Mesenchymal stem cell (in vitro differentiated cells and primary cell): ENCODE results near the gene SAMD11.

Experiments
- DNase-seq: peaks from one replicate; pipeline ENCODE4 v3.0.0-alpha.2; 2013
- H2AFZ ChIP-seq: one replicate; pipeline ENCODE4 v1.6.1; 2013; ENCODE audit warnings: low read depth, mild to moderate bottlenecking, control low read depth, inconsistent platforms, low read length, moderate library complexity
- H2AK5ac ChIP-seq: 2 replicates; pipeline ENCODE4 v1.6.1; 2013; ENCODE audit warnings: low read length, moderate library complexity, mild to moderate bottlenecking, inconsistent platforms; ENCODE audit not compliant: severe bottlenecking
- H2BK120ac ChIP-seq: one replicate; pipeline ENCODE4 v1.6.1; 2013; ENCODE audit warnings: low read depth, mild to moderate bottlenecking, inconsistent platforms, low read length, moderate library complexity
- H2BK12ac ChIP-seq, 2 experiments: one replicate each; pipeline ENCODE4 v1.6.1; 2013; ENCODE audit warnings: inconsistent platforms in 2 of 2, low read length in 2 of 2, mild to moderate bottlenecking in 2 of 2, moderate library complexity in 2 of 2, control low read depth in 1 of 2
- H2BK15ac ChIP-seq: one replicate; pipeline ENCODE4 v1.6.1; 2013; ENCODE audit warnings: mild to moderate bottlenecking, low read depth, inconsistent platforms; ENCODE audit not compliant: poor library complexity, severe bottlenecking
- H2BK5ac ChIP-seq: 2 replicates; pipeline ENCODE4 v1.6.1; 2013; ENCODE audit warnings: low read depth, mild to moderate bottlenecking, low read length, control low read depth, inconsistent platforms; ENCODE audit not compliant: poor library complexity, severe bottlenecking
- H3K14ac ChIP-seq, 2 experiments: one replicate each; pipeline ENCODE4 v1.6.1; 2013; ENCODE audit warnings: inconsistent platforms in 2 of 2, low read length in 2 of 2, control low read depth in 1 of 2, mild to moderate bottlenecking in 1 of 2, moderate library complexity in 1 of 2
- H3K18ac ChIP-seq, 2 experiments: one replicate each; pipeline ENCODE4 v1.6.1; 2013; ENCODE audit warnings: inconsistent platforms in 2 of 2, low read length in 2 of 2, control low read depth in 1 of 2, low read depth in 1 of 2, mild to moderate bottlenecking in 1 of 2
- H3K23ac ChIP-seq, 2 experiments: one replicate each; pipeline ENCODE4 v1.6.1; 2013; ENCODE audit warnings: inconsistent platforms in 2 of 2, low read length in 2 of 2, mild to moderate bottlenecking in 2 of 2, moderate library complexity in 2 of 2, control low read depth in 1 of 2
- H3K27ac ChIP-seq: 2 replicates; pipeline ENCODE4 v1.5.1; 2013; ENCODE audit warnings: mild to moderate bottlenecking, moderate library complexity, low read length, control low read depth, inconsistent platforms; ENCODE audit not compliant: poor library complexity, severe bottlenecking
- H3K27me3 ChIP-seq, 2 experiments: 2 replicates each; pipeline versions ENCODE4 v1.6.1 to v1.7.0; 2013; ENCODE audit warnings: low read length in 2 of 2, mild to moderate bottlenecking in 2 of 2, moderate library complexity in 2 of 2, control low read depth in 1 of 2, inconsistent platforms in 1 of 2; ENCODE audit not compliant: control insufficient read depth in 1 of 2, insufficient read depth in 1 of 2
- H3K36me3 ChIP-seq, 2 experiments: 2 replicates each; pipeline versions ENCODE4 v1.6.1 to v1.7.0; 2013; ENCODE audit warnings: low read length in 2 of 2, control low read depth in 1 of 2, inconsistent platforms in 1 of 2, low read depth in 1 of 2, mild to moderate bottlenecking in 1 of 2; ENCODE audit not compliant: insufficient read depth in 2 of 2, control insufficient read depth in 1 of 2
- H3K4ac ChIP-seq, 2 experiments: one replicate each; pipeline ENCODE4 v1.6.1; 2013; ENCODE audit warnings: inconsistent platforms in 2 of 2, low read length in 2 of 2, mild to moderate bottlenecking in 2 of 2, moderate library complexity in 2 of 2, control low read depth in 1 of 2, low read depth in 1 of 2
- H3K4me1 ChIP-seq: 2 replicates; pipeline ENCODE4 v1.6.1; 2013; ENCODE audit warnings: low read depth, low read length, control low read depth; ENCODE audit not compliant: control insufficient read depth, insufficient read depth
- H3K4me2 ChIP-seq: 2 replicates; pipeline ENCODE4 v1.6.1; 2013; ENCODE audit warnings: low read length, mild to moderate bottlenecking, inconsistent platforms; ENCODE audit not compliant: poor library complexity, severe bottlenecking
- H3K4me3 ChIP-seq, 2 experiments: 2 replicates each; pipeline versions ENCODE4 v1.5.1 to v1.7.0; 2013; ENCODE audit warnings: low read length in 2 of 2, mild to moderate bottlenecking in 2 of 2, control low read depth in 1 of 2, low read depth in 1 of 2; ENCODE audit not compliant: insufficient read depth in 1 of 2
- H3K79me1 ChIP-seq: replicated peaks from 2 replicates; pipeline ENCODE4 v1.6.1; 2013; ENCODE audit warnings: mild to moderate bottlenecking, control low read depth, low read length, inconsistent platforms; ENCODE audit not compliant: poor library complexity, severe bottlenecking
- H3K9ac ChIP-seq: 2 replicates; pipeline ENCODE4 v1.7.0; 2013; ENCODE audit warnings: mild to moderate bottlenecking, low read length, moderate library complexity
- H3K9me3 ChIP-seq: 2 replicates; pipeline ENCODE4 v1.7.0; 2013; ENCODE audit warnings: mild to moderate bottlenecking, low read length; ENCODE audit not compliant: control insufficient read depth
- H4K8ac ChIP-seq: one replicate; pipeline ENCODE4 v1.6.1; 2013; ENCODE audit warnings: inconsistent platforms, mild to moderate bottlenecking, low read length, moderate library complexity
- H4K91ac ChIP-seq: one replicate; pipeline ENCODE4 v1.6.1; 2013; ENCODE audit warnings: mild to moderate bottlenecking, low read length, inconsistent platforms
- WGBS: methylation state at CpG from one replicate; pipeline ENCODE4 v1.1.7; 2013; ENCODE audit warnings: mixed read lengths; 5-methylcytosine and 5-hydroxymethylcytosine counted together

SAMD11 gene

GRCh38 chr1:942864-943533 lies 19.3 kb downstream of the SAMD11 start:
- 50% methylated on average over 16 of the region's 27 CpGs for WGBS
- no peak overlapping the region for H2BK5ac ChIP-seq

GRCh38 chr1:943545-944340 lies 20.0 kb downstream of the SAMD11 start:
- Histone ChIP-seq H3K9ac (no peak overlapping the region), H3K4ac (no peak overlapping the region), H3K27me3 (peaks cover 11 to 18% of the 10 kb centered on the region in 2 experiments), H2AK5ac (no peak overlapping the region), H4K8ac (no peak overlapping the region), H3K23ac (no peak overlapping the region), H2BK120ac (no peak overlapping the region), H2BK5ac (no peak overlapping the region), H2BK15ac (no peak overlapping the region), H3K14ac (no peak overlapping the region), H3K27ac (no peak overlapping the region), H3K79me1 (peaks cover 3% of the 10 kb centered on the region), H2BK12ac (no peak overlapping the region), H2AFZ (no peak overlapping the region), H3K4me3 (no peak overlapping the region), H3K36me3 (peaks cover 32 to 45% of the 10 kb centered on the region in 2 experiments), H3K9me3 (no peaks in the 10 kb centered on the region), H3K4me1 (peaks cover 61% of the 10 kb centered on the region), H3K4me2 (no peak overlapping the region), H3K18ac (no peak overlapping the region), H4K91ac (no peak overlapping the region)
- 93% methylated on average over 23 of the region's 27 CpGs for WGBS
- DNase-seq = no peak

More at GRCh38 chr1:942864-943533, 19.3 kb downstream of the SAMD11 start:
- Histone ChIP-seq H4K91ac (no peak overlapping the region), H3K14ac (no peak overlapping the region), H3K79me1 (peaks cover 2% of the 10 kb centered on the region), H2AK5ac (no peak overlapping the region), H4K8ac (no peak overlapping the region), H3K27ac (no peak overlapping the region), H3K9me3 (no peaks in the 10 kb centered on the region), H3K9ac (no peak overlapping the region), H3K4me3 (no peak overlapping the region), H3K36me3 (peaks cover 25 to 38% of the 10 kb centered on the region in 2 experiments), H2BK12ac (peak overlapping the region; percentile 40 to 42), H3K4me2 (peak overlapping the region; percentile 33), H2AFZ (no peak overlapping the region), H2BK15ac (no peak overlapping the region), H3K27me3 (peaks cover 11 to 18% of the 10 kb centered on the region in 2 experiments), H3K4me1 (peaks cover 68% of the 10 kb centered on the region), H3K18ac (peak overlapping the region in 1 of 2 experiments; percentile 67), H3K4ac (no peak overlapping the region), H3K23ac (peak overlapping the region in 1 of 2 experiments; percentile 23), H2BK120ac (peak overlapping the region; percentile 55)
- DNase-seq = peak; percentile 65

- Histone ChIP-seq H2AK5ac (no peak overlapping the region), H3K4ac (no peak overlapping the region), H3K27ac (no peak overlapping the region), H3K18ac (no peak overlapping the region), H2BK12ac (no peak overlapping the region), H2BK120ac (no peak overlapping the region), H3K14ac (no peak overlapping the region), H3K23ac (no peak overlapping the region), H3K79me1 (peaks cover 9% of the 10 kb centered on the region), H2BK5ac (no peak overlapping the region), H2BK15ac (no peak overlapping the region), H4K8ac (no peak overlapping the region), H3K36me3 (peaks cover 41 to 54% of the 10 kb centered on the region in 2 experiments), H3K4me2 (no peak overlapping the region), H3K4me3 (no peak overlapping the region), H3K9ac (no peak overlapping the region), H3K9me3 (no peaks in the 10 kb centered on the region), H2AFZ (no peak overlapping the region), H4K91ac (no peak overlapping the region), H3K4me1 (peaks cover 52% of the 10 kb centered on the region), H3K27me3 (peaks cover 6 to 14% of the 10 kb centered on the region in 2 experiments)
- DNase-seq = peak; percentile 64
- 53% methylated on average over 28 of the region's 28 CpGs for WGBS
These were observed 20.9 kb downstream of the SAMD11 start for GRCh38 chr1:944341-945325.
